ENCODE results near the gene CREB5.

DNA sequence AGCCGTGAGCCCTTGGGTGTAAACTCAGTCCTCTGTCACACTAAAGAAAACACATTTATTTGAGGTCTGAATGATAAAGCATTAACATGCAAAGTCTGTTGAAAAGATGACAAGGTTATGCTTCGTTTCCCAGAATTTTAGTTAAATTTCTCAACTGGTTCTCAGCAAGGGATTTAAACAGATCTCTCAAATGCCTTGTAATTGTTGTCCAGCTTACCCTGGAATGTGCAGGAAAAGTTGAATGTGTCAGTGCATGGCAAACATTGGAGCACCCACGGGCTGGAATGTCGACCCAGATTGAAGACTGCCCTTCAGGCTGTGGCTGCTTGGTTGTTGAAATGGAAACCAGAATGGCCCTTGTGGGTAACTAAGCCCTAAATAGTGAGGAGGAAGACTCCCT is 354.0 kb downstream of the CREB5 start:
- no peak for TF ChIP-seq POLR2A (IDR thresholded peaks at IDR 0.05)
- TF ChIP-seq, protein P1, sequence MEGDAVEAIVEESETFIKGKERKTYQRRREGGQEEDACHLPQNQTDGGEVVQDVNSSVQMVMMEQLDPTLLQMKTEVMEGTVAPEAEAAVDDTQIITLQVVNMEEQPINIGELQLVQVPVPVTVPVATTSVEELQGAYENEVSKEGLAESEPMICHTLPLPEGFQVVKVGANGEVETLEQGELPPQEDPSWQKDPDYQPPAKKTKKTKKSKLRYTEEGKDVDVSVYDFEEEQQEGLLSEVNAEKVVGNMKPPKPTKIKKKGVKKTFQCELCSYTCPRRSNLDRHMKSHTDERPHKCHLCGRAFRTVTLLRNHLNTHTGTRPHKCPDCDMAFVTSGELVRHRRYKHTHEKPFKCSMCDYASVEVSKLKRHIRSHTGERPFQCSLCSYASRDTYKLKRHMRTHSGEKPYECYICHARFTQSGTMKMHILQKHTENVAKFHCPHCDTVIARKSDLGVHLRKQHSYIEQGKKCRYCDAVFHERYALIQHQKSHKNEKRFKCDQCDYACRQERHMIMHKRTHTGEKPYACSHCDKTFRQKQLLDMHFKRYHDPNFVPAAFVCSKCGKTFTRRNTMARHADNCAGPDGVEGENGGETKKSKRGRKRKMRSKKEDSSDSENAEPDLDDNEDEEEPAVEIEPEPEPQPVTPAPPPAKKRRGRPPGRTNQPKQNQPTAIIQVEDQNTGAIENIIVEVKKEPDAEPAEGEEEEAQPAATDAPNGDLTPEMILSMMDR (IDR thresholded peaks at IDR 0.05), result no peak

Measured in breast epithelium (tissue), 3 donors.